IMR-90 (cell line): ENCODE results near the gene ENO4. TPM values are rescaled to one million over a fixed set of nuclear protein-coding genes. Genes with fewer than 3 reads are reported as not detected.

ENCODE experiments used
- ATAC-seq: fragments of 200-7000 bp; cut with Tn5 transposase; 2 replicates; pipeline ENCODE4 v1.9.1; 2020; ENCODE audit warnings: low read depth, mild to moderate bottlenecking, moderate library complexity
- BruUV-seq: library from RNA; stranded (reverse); fragments of 400-500 nt; replicated peaks from 2 replicates; lab custom pipeline; 2021; lab: Mats Ljungman, UMichigan
- CTCF ChIA-PET: fragments of 300-600 bp; formaldehyde crosslinking; extraction: SDS; loops from one replicate; lab custom pipeline; 2021; ENCODE audit warnings: antibody characterized with exemption; lab: Yijun Ruan, JAX
- POLR2A ChIA-PET: fragments of 300-600 bp; sonication (Branson Sonifier 250); formaldehyde crosslinking; loops from one replicate; lab custom pipeline; 2022; ENCODE audit warnings: antibody characterized with exemption; ENCODE audit not compliant: unreplicated experiment; lab: Charles Lee
- DNase-seq: peaks from one replicate; pipeline ENCODE4 v3.0.0; 2013
- H2AFZ ChIP-seq: replicated peaks from 2 replicates; pipeline ENCODE3; 2013; ENCODE audit warnings: low read length, mild to moderate bottlenecking; ENCODE audit not compliant: poor library complexity
- H2AK5ac ChIP-seq: 2 replicates; pipeline ENCODE4 v1.6.1; 2013; ENCODE audit warnings: low read depth, low read length, inconsistent platforms
- H2AK9ac ChIP-seq: replicated peaks from 2 replicates; pipeline ENCODE3; 2013; ENCODE audit warnings: mild to moderate bottlenecking, low read depth, low read length, moderate library complexity; ENCODE audit not compliant: poor library complexity
- H2BK120ac ChIP-seq: 2 replicates; pipeline ENCODE4 v1.6.1; 2013; ENCODE audit warnings: low read depth, low read length, inconsistent platforms
- H2BK15ac ChIP-seq: 3 replicates; pipeline ENCODE4 v1.6.1; 2013; ENCODE audit warnings: low read depth, low read length, inconsistent platforms
- H2BK20ac ChIP-seq: 2 replicates; pipeline ENCODE4 v1.6.1; 2013; ENCODE audit warnings: low read depth, mild to moderate bottlenecking, inconsistent platforms, low read length, moderate library complexity
- H2BK5ac ChIP-seq: 2 replicates; pipeline ENCODE4 v1.6.1; 2013; ENCODE audit warnings: mild to moderate bottlenecking, low read depth, low read length, inconsistent platforms; ENCODE audit not compliant: poor library complexity, severe bottlenecking
- H3K14ac ChIP-seq: replicated peaks from 2 replicates; pipeline ENCODE4 v1.6.1; 2013; ENCODE audit warnings: low read depth, low read length, inconsistent platforms
- H3K18ac ChIP-seq: 2 replicates; pipeline ENCODE4 v1.6.1; 2013; ENCODE audit warnings: low read depth, low read length, control low read depth
- H3K23ac ChIP-seq: 2 replicates; pipeline ENCODE4 v1.6.1; 2013; ENCODE audit warnings: low read depth, low read length, inconsistent platforms
- H3K27ac ChIP-seq: 2 replicates; pipeline ENCODE4 v1.5.1; 2013; ENCODE audit warnings: mild to moderate bottlenecking, control low read depth, low read length; ENCODE audit not compliant: insufficient read depth
- H3K27me3 ChIP-seq: 2 replicates; pipeline ENCODE4 v1.6.1; 2013; ENCODE audit warnings: low read length; ENCODE audit not compliant: control insufficient read depth, insufficient read depth
- H3K36me3 ChIP-seq: 2 replicates; pipeline ENCODE4 v1.6.1; 2013; ENCODE audit warnings: low read length, mixed read lengths; ENCODE audit not compliant: control insufficient read depth, insufficient read depth
- H3K4ac ChIP-seq: 2 replicates; pipeline ENCODE4 v1.6.1; 2013; ENCODE audit warnings: low read depth, low read length, inconsistent platforms
- H3K4me1 ChIP-seq: 2 replicates; pipeline ENCODE4 v1.6.1; 2013; ENCODE audit warnings: low read length, mixed read lengths; ENCODE audit not compliant: control insufficient read depth, insufficient read depth
- H3K4me2 ChIP-seq: 2 replicates; pipeline ENCODE4 v1.6.1; 2013; ENCODE audit warnings: low read depth, mild to moderate bottlenecking, control low read depth, low read length, moderate library complexity
- H3K4me3 ChIP-seq: 2 replicates; pipeline ENCODE4 v1.5.1; 2013; ENCODE audit warnings: low read depth, mild to moderate bottlenecking, control low read depth, low read length, moderate library complexity; ENCODE audit not compliant: insufficient read depth
- H3K56ac ChIP-seq: 2 replicates; pipeline ENCODE4 v1.6.1; 2013; ENCODE audit warnings: low read length, inconsistent platforms; ENCODE audit not compliant: insufficient read depth; ENCODE audit errors: extremely low read depth
- H3K79me1 ChIP-seq, 2 experiments: 2 replicates each; pipeline ENCODE4 v1.6.1; 2013; ENCODE audit warnings: low read length in 2 of 2, inconsistent platforms in 1 of 2, low read depth in 1 of 2
- H3K9ac ChIP-seq: 2 replicates; pipeline ENCODE4 v1.6.1; 2013; ENCODE audit warnings: low read depth, low read length, control low read depth
- H3K9me1 ChIP-seq: 2 replicates; pipeline ENCODE4 v1.6.1; 2013; ENCODE audit warnings: low read length, inconsistent platforms; ENCODE audit not compliant: insufficient read depth
- H3K9me3 ChIP-seq: 2 replicates; pipeline ENCODE4 v1.6.1; 2013; ENCODE audit warnings: low read length; ENCODE audit not compliant: control insufficient read depth, insufficient read depth
- H4K20me1 ChIP-seq: 2 replicates; pipeline ENCODE4 v1.6.1; 2013; ENCODE audit warnings: low read length, inconsistent platforms; ENCODE audit not compliant: insufficient read depth
- H4K5ac ChIP-seq: 2 replicates; pipeline ENCODE4 v1.6.1; 2013; ENCODE audit warnings: mild to moderate bottlenecking, low read depth, low read length, control low read depth
- H4K8ac ChIP-seq, 2 experiments: 2 replicates each; pipeline ENCODE4 v1.6.1; 2013; ENCODE audit warnings: low read depth in 2 of 2, low read length in 2 of 2, control low read depth in 1 of 2, inconsistent platforms in 1 of 2
- H4K91ac ChIP-seq: 2 replicates; pipeline ENCODE4 v1.6.1; 2013; ENCODE audit warnings: low read depth, low read length, inconsistent platforms; ENCODE audit not compliant: insufficient read depth
- BHLHE40 ChIP-seq: fragments of 150-350 bp; IDR thresholded peaks from 2 replicates; pipeline ENCODE4 v1.6.1; 2016; ENCODE audit warnings: mild to moderate bottlenecking, low read depth, low read length
- CEBPB ChIP-seq: IDR thresholded peaks from 2 replicates; pipeline ENCODE4 v1.6.1; 2012; ENCODE audit warnings: low read depth, low read length, improper control_type of control experiment
- FOS ChIP-seq: fragments of 150-350 bp; IDR thresholded peaks from 2 replicates; pipeline ENCODE4 v1.6.1; 2016; ENCODE audit warnings: low read depth, low read length
- MAZ ChIP-seq: IDR thresholded peaks from 2 replicates; pipeline ENCODE4 v1.6.1; 2012; ENCODE audit warnings: low read depth, mild to moderate bottlenecking, low read length, improper control_type of control experiment, moderate library complexity, borderline replicate concordance
- RAD21 ChIP-seq: IDR thresholded peaks from 2 replicates; pipeline ENCODE4 v1.6.1; 2012; ENCODE audit warnings: low read length, improper control_type of control experiment
- SMC3 ChIP-seq: fragments of 150-350 bp; IDR thresholded peaks from 2 replicates; pipeline ENCODE4 v1.6.1; 2016; ENCODE audit warnings: low read depth, mild to moderate bottlenecking, antibody characterized with exemption, low read length, moderate library complexity
- USF2 ChIP-seq: fragments of 150-350 bp; IDR thresholded peaks from 2 replicates; pipeline ENCODE4 v1.6.1; 2017; ENCODE audit warnings: mild to moderate bottlenecking, antibody characterized with exemption, low read length, low read depth
- WGBS, 2 experiments: methylation state at CpG; one replicate each; pipeline versions ENCODE4 v1.1.5 to v1.1.7; 2013; ENCODE audit warnings: missing lambda C conversion rate in 2 of 2; ENCODE audit not compliant: insufficient read length in 1 of 2; ENCODE audit errors: extremely low coverage in 2 of 2; 5-methylcytosine and 5-hydroxymethylcytosine counted together
- dilution Hi-C: fragments of 300-500 bp; cut with HindIII; formaldehyde crosslinking; loops from one replicate; pipeline ENCODE4 v1.14.3; 2018; ENCODE audit warnings: low sequenced_read_pairs; ENCODE audit not compliant: unreplicated experiment
- in situ Hi-C: fragments of 300-500 bp; cut with MboI; formaldehyde crosslinking; loops from 3 replicates; pipeline ENCODE4 v1.14.3; 2019; ENCODE audit warnings: low sequenced_read_pairs, inconsistent platforms, mixed read lengths
- intact Hi-C: fragments of 100-400 bp; cut with micrococcal nuclease; formaldehyde crosslinking; loops from 2 replicates; pipeline ENCODE4 v1.10.0; 2022
- polyA plus RNA-seq, 3 experiments: library from polyadenylated mRNA; depleted of rRNA; stranded (reverse); fragments of >200 nt; gene quantifications; 2 replicates each; pipeline ENCODE4 v1.2.3, GENCODE V29; 2012; ENCODE audit warnings: low replicate concordance in 1 of 3
- total RNA-seq: library from RNA; depleted of rRNA; stranded (reverse); fragments of >200 nt; gene quantifications from 2 replicates; pipeline ENCODE4 v1.2.3, GENCODE V29; 2012

Gene ENO4
- total and polyA plus RNA-seq, 2 of the 4 experiments (the other 2 are of a cell fraction), result under 0.01 to 0.05 TPM

GRCh38 chr10:116899626-116900025 lies 50.3 kb downstream of the ENO4 start:
- no peak overlapping the region for H3K56ac ChIP-seq
- H3K9me3 ChIP-seq, result no peaks in the 10 kb centered on the region
- no peak overlapping the region for H2AK5ac ChIP-seq
- no peak overlapping the region for H2BK5ac ChIP-seq
- no peak for TF ChIP-seq USF2
- no peak for TF ChIP-seq RAD21
- no peak for TF ChIP-seq BHLHE40
- TF ChIP-seq MAZ, result no peak
- no peak for TF ChIP-seq CEBPB
- TF ChIP-seq SMC3, result no peak
- no peak for TF ChIP-seq FOS
- H3K18ac ChIP-seq, result no peak overlapping the region
- no peak overlapping the region for H2AK9ac ChIP-seq
- DNase-seq (no peak), ATAC-seq (no peak)
- H3K14ac ChIP-seq, result no peak overlapping the region
- H3K23ac ChIP-seq, result no peak overlapping the region
- in situ Hi-C loops (no loop called here), intact Hi-C loops (no loop called here), dilution Hi-C loops (no loop called here)
- WGBS, 2 experiments, result 80% methylated on average over 1 of the region's 4 CpGs; no CpG with 5 or more reads in 1 of the 2 experiments
- no peak overlapping the region for H2BK120ac ChIP-seq
- H3K4me3 ChIP-seq, result no peak overlapping the region
- no peak overlapping the region for H4K8ac ChIP-seq
- H2BK15ac ChIP-seq, result no peak overlapping the region
- no peak overlapping the region for H2BK20ac ChIP-seq
- H3K4me1 ChIP-seq, result no peaks in the 10 kb centered on the region
- no peak overlapping the region for H3K4me2 ChIP-seq
- ChIA-PET CTCF (no interaction called here), POLR2A (no interaction called here)
- BruUV-seq, result no TSS peak
- no peak overlapping the region for H4K91ac ChIP-seq
- H3K4ac ChIP-seq, result no peak overlapping the region
- no peak overlapping the region for H4K5ac ChIP-seq
- no peaks in the 10 kb centered on the region for H3K79me1 ChIP-seq
- no peaks in the 10 kb centered on the region for H3K36me3 ChIP-seq
- H3K27ac ChIP-seq, result no peak overlapping the region
- no peaks in the 10 kb centered on the region; the same call in 1 of the 2 replicates for H3K9me1 ChIP-seq
- no peak overlapping the region for H2AFZ ChIP-seq
- no peaks in the 10 kb centered on the region for H3K27me3 ChIP-seq
- H3K9ac ChIP-seq, result no peak overlapping the region
- no peaks in the 10 kb centered on the region for H4K20me1 ChIP-seq
